ENCODE measurements around the gene ARHGAP45. TPM values are rescaled to one million over a fixed set of nuclear protein-coding genes. Genes with fewer than 3 reads are reported as not detected.

Gene ARHGAP45
- total and polyA plus RNA-seq, 2 donors from 2014 or later: 11.8 to 50.0 TPM

GRCh38 chr19:1055886-1056620 lies 10.9 kb upstream of the ARHGAP45 start:
- DNase-seq: no peak
- Histone ChIP-seq H3K27ac (ENCODE audit: low read depth in 2 of 2, low read length in 2 of 2) (no peak overlapping the region), H3K4me1 (ENCODE audit: control insufficient read depth in 2 of 3, insufficient read depth in 2 of 3, low read depth in 1 of 3, low read length in 3 of 3) (no peaks in the 10 kb centered on the region), H3K27me3 (ENCODE audit: control insufficient read depth, insufficient read depth, low read length) (no peaks in the 10 kb centered on the region), H3K4me3 (ENCODE audit: low read length in 3 of 3) (no peak overlapping the region), H3K36me3 (ENCODE audit: control insufficient read depth in 2 of 3, insufficient read depth in 3 of 3, low read length in 3 of 3) (peaks cover 0 to 8% (median 0%) of the 10 kb centered on the region in 3 donors), H3K9ac (ENCODE audit: low read length in 3 of 3) (no peak overlapping the region), H3K9me3 (ENCODE audit: control insufficient read depth in 2 of 3, insufficient read depth in 1 of 3, low read length in 3 of 3) (peaks cover 0 to 29% (median 7%) of the 10 kb centered on the region in 3 donors)
- no peak for FAIRE-seq
- intact Hi-C loops (cut with DNase I): no loop called here
- TF ChIP-seq CTCF (IDR thresholded peaks at IDR 0.05; ENCODE audit: borderline replicate concordance, extremely low read depth, insufficient read depth): no peak

- Histone ChIP-seq H3K27me3 (ENCODE audit: control insufficient read depth, insufficient read depth, low read length) (no peaks in the 10 kb centered on the region), H3K27ac (ENCODE audit: low read depth in 2 of 2, low read length in 2 of 2) (no peak overlapping the region), H3K4me3 (ENCODE audit: low read length in 3 of 3) (no peak overlapping the region), H3K9ac (ENCODE audit: low read length in 3 of 3) (no peak overlapping the region), H3K4me1 (ENCODE audit: control insufficient read depth in 2 of 3, insufficient read depth in 2 of 3, low read depth in 1 of 3, low read length in 3 of 3) (no peaks in the 10 kb centered on the region), H3K36me3 (ENCODE audit: control insufficient read depth in 2 of 3, insufficient read depth in 3 of 3, low read length in 3 of 3) (peaks cover 0 to 8% (median 0%) of the 10 kb centered on the region in 3 donors), H3K9me3 (ENCODE audit: control insufficient read depth in 2 of 3, insufficient read depth in 1 of 3, low read length in 3 of 3) (peaks cover 0 to 29% (median 7%) of the 10 kb centered on the region in 3 donors)
- TF ChIP-seq CTCF (IDR thresholded peaks at IDR 0.05; ENCODE audit: borderline replicate concordance, extremely low read depth, insufficient read depth): no peak
- intact Hi-C loops (cut with DNase I): no loop called here
- DNase-seq (no peak), FAIRE-seq (no peak)
These were observed 9.7 kb upstream of the ARHGAP45 start for GRCh38 chr19:1057176-1057855.

GRCh38 chr19:1058112-1058511 lies 8.9 kb upstream of the ARHGAP45 start:
- Histone ChIP-seq H3K4me3 (ENCODE audit: low read length in 3 of 3) (no peak overlapping the region), H3K9me3 (ENCODE audit: control insufficient read depth in 2 of 3, insufficient read depth in 1 of 3, low read length in 3 of 3) (peaks cover 0 to 29% (median 7%) of the 10 kb centered on the region in 3 donors), H3K27ac (ENCODE audit: low read depth in 2 of 2, low read length in 2 of 2) (no peak overlapping the region), H3K9ac (ENCODE audit: low read length in 3 of 3) (no peak overlapping the region), H3K36me3 (ENCODE audit: control insufficient read depth in 2 of 3, insufficient read depth in 3 of 3, low read length in 3 of 3) (peaks cover 0 to 8% (median 0%) of the 10 kb centered on the region in 3 donors), H3K27me3 (ENCODE audit: control insufficient read depth, insufficient read depth, low read length) (no peaks in the 10 kb centered on the region), H3K4me1 (ENCODE audit: control insufficient read depth in 2 of 3, insufficient read depth in 2 of 3, low read depth in 1 of 3, low read length in 3 of 3) (no peaks in the 10 kb centered on the region)
- no peak for DNase-seq
- no peak for FAIRE-seq
- intact Hi-C loops (cut with DNase I): no loop called here
- TF ChIP-seq CTCF (IDR thresholded peaks at IDR 0.05; ENCODE audit: borderline replicate concordance, extremely low read depth, insufficient read depth): no peak

Measured in kidney (tissue), 14 donors.